Non-pigmented ciliary epithelial cell (primary cell): ENCODE data around the gene TWF2.
A peak's percentile ranks its signal among the peaks of the same experiment; 100 is the strongest.

Source experiments
- DNase-seq: peaks from one replicate; pipeline ENCODE4 v3.0.0-alpha.2; 2010; ENCODE audit warnings: low read depth

The TWF2 gene

GRCh38 chr3:52222319-52223221 is 16.4 kb downstream of the TWF2 start:
- no peak for DNase-seq

GRCh38 chr3:52221563-52222318 is 17.2 kb downstream of the TWF2 start:
- DNase-seq: no peak

- DNase-seq: no peak
These were observed 17.8 kb downstream of the TWF2 start for GRCh38 chr3:52221141-52221562.

- no peak for DNase-seq
These were observed 18.5 kb downstream of the TWF2 start for GRCh38 chr3:52220380-52221026.

- DNase-seq: no peak
These were observed 19.9 kb downstream of the TWF2 start for GRCh38 chr3:52218937-52219650.

GRCh38 chr3:52218454-52218853 is 20.5 kb downstream of the TWF2 start:
- DNase-seq: no peak

- DNase-seq: no peak
These were observed 20.9 kb downstream of the TWF2 start for GRCh38 chr3:52218026-52218425.

GRCh38 chr3:52217409-52217805 is 21.6 kb downstream of the TWF2 start:
- no peak for DNase-seq

- peak; percentile 49 for DNase-seq
These were observed 22.2 kb downstream of the TWF2 start for GRCh38 chr3:52216585-52217408.

GRCh38 chr3:52215351-52215750 is 23.6 kb downstream of the TWF2 start:
- no peak for DNase-seq

GRCh38 chr3:52213901-52214300 is 25.1 kb downstream of the TWF2 start:
- no peak for DNase-seq

- no peak for DNase-seq
These were observed 26.0 kb downstream of the TWF2 start for GRCh38 chr3:52213005-52213404.

- no peak for DNase-seq
These were observed 27.6 kb downstream of the TWF2 start for GRCh38 chr3:52211268-52211891.

- DNase-seq: no peak
These were observed 28.4 kb downstream of the TWF2 start for GRCh38 chr3:52210550-52211046.

GRCh38 chr3:52210037-52210436 is 28.9 kb downstream of the TWF2 start:
- no peak for DNase-seq

- DNase-seq: no peak
These were observed 30.4 kb downstream of the TWF2 start for GRCh38 chr3:52208556-52208955.

- no peak for DNase-seq
These were observed 33.1 kb downstream of the TWF2 start for GRCh38 chr3:52205727-52206372.

- DNase-seq: no peak
These were observed 34.5 kb downstream of the TWF2 start for GRCh38 chr3:52204337-52205073.

- DNase-seq: no peak
These were observed 35.3 kb downstream of the TWF2 start for GRCh38 chr3:52203701-52204100.
